PFSK-1 (cell line): ENCODE measurements around the gene NUDT8.

Experiments
- POLR2AphosphoS5 ChIP-seq: IDR thresholded peaks from 2 replicates; pipeline ENCODE4 v1.6.1; 2012; ENCODE audit warnings: low read depth, mild to moderate bottlenecking, control low read depth, low read length, moderate library complexity
- SIN3A ChIP-seq: IDR thresholded peaks from 2 replicates; pipeline ENCODE4 v1.6.1; 2012; ENCODE audit warnings: mild to moderate bottlenecking, low read length, moderate library complexity, borderline replicate concordance; ENCODE audit not compliant: insufficient read depth
- TAF1 ChIP-seq: IDR thresholded peaks from 2 replicates; pipeline ENCODE4 v1.6.1; 2012; ENCODE audit warnings: low read length, control low read depth, borderline replicate concordance; ENCODE audit not compliant: insufficient read depth
- TF ChIP-seq, protein P1 (sequence below), 2 experiments: IDR thresholded peaks; 2 replicates each; pipeline versions ENCODE4 v1.6.1 to v1.8.0; 2011 to 2012; ENCODE audit warnings: low read depth in 2 of 2, low read length in 2 of 2, control low read depth in 1 of 2, inconsistent platforms in 1 of 2, mild to moderate bottlenecking in 1 of 2, moderate library complexity in 1 of 2; ENCODE audit not compliant: insufficient read depth in 1 of 2

DNA sequence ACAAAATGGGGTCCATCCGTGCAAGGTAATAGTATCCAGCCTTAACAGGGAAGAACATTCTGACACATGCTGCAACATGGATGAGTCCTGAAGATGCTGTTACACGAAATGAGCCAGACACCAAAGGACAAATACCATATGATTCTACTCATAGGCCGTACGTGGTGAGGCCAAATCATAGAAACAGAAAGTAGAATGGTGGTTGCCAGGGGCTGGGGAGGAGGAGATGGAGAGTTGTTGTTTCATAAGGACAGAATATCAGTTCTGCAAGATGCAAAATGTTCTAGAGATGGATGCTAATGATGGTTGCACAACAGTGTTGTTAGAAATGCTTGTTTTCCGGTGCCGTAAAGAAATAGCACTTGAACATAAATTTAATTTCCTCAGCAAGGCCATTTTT lies 7.2 kb upstream of the NUDT8 start:
- TF ChIP-seq SIN3A, result no peak
- TF ChIP-seq TAF1, result no peak
- TF ChIP-seq, protein P1, sequence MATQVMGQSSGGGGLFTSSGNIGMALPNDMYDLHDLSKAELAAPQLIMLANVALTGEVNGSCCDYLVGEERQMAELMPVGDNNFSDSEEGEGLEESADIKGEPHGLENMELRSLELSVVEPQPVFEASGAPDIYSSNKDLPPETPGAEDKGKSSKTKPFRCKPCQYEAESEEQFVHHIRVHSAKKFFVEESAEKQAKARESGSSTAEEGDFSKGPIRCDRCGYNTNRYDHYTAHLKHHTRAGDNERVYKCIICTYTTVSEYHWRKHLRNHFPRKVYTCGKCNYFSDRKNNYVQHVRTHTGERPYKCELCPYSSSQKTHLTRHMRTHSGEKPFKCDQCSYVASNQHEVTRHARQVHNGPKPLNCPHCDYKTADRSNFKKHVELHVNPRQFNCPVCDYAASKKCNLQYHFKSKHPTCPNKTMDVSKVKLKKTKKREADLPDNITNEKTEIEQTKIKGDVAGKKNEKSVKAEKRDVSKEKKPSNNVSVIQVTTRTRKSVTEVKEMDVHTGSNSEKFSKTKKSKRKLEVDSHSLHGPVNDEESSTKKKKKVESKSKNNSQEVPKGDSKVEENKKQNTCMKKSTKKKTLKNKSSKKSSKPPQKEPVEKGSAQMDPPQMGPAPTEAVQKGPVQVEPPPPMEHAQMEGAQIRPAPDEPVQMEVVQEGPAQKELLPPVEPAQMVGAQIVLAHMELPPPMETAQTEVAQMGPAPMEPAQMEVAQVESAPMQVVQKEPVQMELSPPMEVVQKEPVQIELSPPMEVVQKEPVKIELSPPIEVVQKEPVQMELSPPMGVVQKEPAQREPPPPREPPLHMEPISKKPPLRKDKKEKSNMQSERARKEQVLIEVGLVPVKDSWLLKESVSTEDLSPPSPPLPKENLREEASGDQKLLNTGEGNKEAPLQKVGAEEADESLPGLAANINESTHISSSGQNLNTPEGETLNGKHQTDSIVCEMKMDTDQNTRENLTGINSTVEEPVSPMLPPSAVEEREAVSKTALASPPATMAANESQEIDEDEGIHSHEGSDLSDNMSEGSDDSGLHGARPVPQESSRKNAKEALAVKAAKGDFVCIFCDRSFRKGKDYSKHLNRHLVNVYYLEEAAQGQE (IDR thresholded peaks at IDR 0.05; ENCODE audit: insufficient read depth in 1 of 2, low read depth in 2 of 2, low read length in 2 of 2), result no peak
- TF ChIP-seq POLR2AphosphoS5, result no peak
